Measurements from ENCODE around the gene LTO1.
A peak's percentile ranks its signal among the peaks of the same experiment; 100 is the strongest.

LTO1 gene

GRCh38 chr11:69705351-69705811 lies 30.2 kb upstream of the LTO1 start:
- TF ChIP-seq GATA3 (IDR thresholded peaks at IDR 0.05; ENCODE audit: low read depth, low read length) (no peak), GATA2 (IDR thresholded peaks at IDR 0.05; ENCODE audit: low read depth, low read length) (no peak)

GRCh38 chr11:69704508-69705253 lies 29.5 kb upstream of the LTO1 start:
- no peak for TF ChIP-seq GATA3 (IDR thresholded peaks at IDR 0.05; ENCODE audit: low read depth, low read length)
- no peak for TF ChIP-seq GATA2 (IDR thresholded peaks at IDR 0.05; ENCODE audit: low read depth, low read length)

- TF ChIP-seq GATA3 (IDR thresholded peaks at IDR 0.05; ENCODE audit: low read depth, low read length) (no peak), GATA2 (IDR thresholded peaks at IDR 0.05; ENCODE audit: low read depth, low read length) (no peak)
Measured at GRCh38 chr11:69703768-69704507, 28.8 kb upstream of the LTO1 start, which contains the start of gene FGF19. Gene FGF19 (minus strand): TSS chr11:69704022. CDS start chr11:69703876, 146 bp downstream.

- no peak for TF ChIP-seq GATA3 (IDR thresholded peaks at IDR 0.05; ENCODE audit: low read depth, low read length)
- TF ChIP-seq GATA2 (IDR thresholded peaks at IDR 0.05; ENCODE audit: low read depth, low read length): no peak
Measured at GRCh38 chr11:69703453-69703767, 28.3 kb upstream of the LTO1 start.

- TF ChIP-seq GATA3 (IDR thresholded peaks at IDR 0.05; ENCODE audit: low read depth, low read length): no peak
- no peak for TF ChIP-seq GATA2 (IDR thresholded peaks at IDR 0.05; ENCODE audit: low read depth, low read length)
Measured at GRCh38 chr11:69702769-69703452, 27.8 kb upstream of the LTO1 start.

GRCh38 chr11:69702239-69702691 lies 27.1 kb upstream of the LTO1 start:
- TF ChIP-seq GATA2 (IDR thresholded peaks at IDR 0.05; ENCODE audit: low read depth, low read length) (no peak), GATA3 (IDR thresholded peaks at IDR 0.05; ENCODE audit: low read depth, low read length) (no peak)

- TF ChIP-seq GATA3 (IDR thresholded peaks at IDR 0.05; ENCODE audit: low read depth, low read length) (no peak), GATA2 (IDR thresholded peaks at IDR 0.05; ENCODE audit: low read depth, low read length) (peak; percentile 77; the same call in 1 of the 2 replicates)
Measured at GRCh38 chr11:69700278-69701140, 25.4 kb upstream of the LTO1 start.

GRCh38 chr11:69699213-69699612 lies 24.1 kb upstream of the LTO1 start:
- TF ChIP-seq GATA2 (IDR thresholded peaks at IDR 0.05; ENCODE audit: low read depth, low read length) (no peak), GATA3 (IDR thresholded peaks at IDR 0.05; ENCODE audit: low read depth, low read length) (no peak)

GRCh38 chr11:69698362-69698761 lies 23.2 kb upstream of the LTO1 start:
- no peak for TF ChIP-seq GATA3 (IDR thresholded peaks at IDR 0.05; ENCODE audit: low read depth, low read length)
- no peak for TF ChIP-seq GATA2 (IDR thresholded peaks at IDR 0.05; ENCODE audit: low read depth, low read length)

GRCh38 chr11:69697861-69698260 lies 22.7 kb upstream of the LTO1 start:
- TF ChIP-seq GATA2 (IDR thresholded peaks at IDR 0.05; ENCODE audit: low read depth, low read length): no peak
- TF ChIP-seq GATA3 (IDR thresholded peaks at IDR 0.05; ENCODE audit: low read depth, low read length): no peak

GRCh38 chr11:69697469-69697843 lies 22.3 kb upstream of the LTO1 start:
- no peak for TF ChIP-seq GATA3 (IDR thresholded peaks at IDR 0.05; ENCODE audit: low read depth, low read length)
- TF ChIP-seq GATA2 (IDR thresholded peaks at IDR 0.05; ENCODE audit: low read depth, low read length): no peak

- TF ChIP-seq GATA2 (IDR thresholded peaks at IDR 0.05; ENCODE audit: low read depth, low read length): no peak
- no peak for TF ChIP-seq GATA3 (IDR thresholded peaks at IDR 0.05; ENCODE audit: low read depth, low read length)
Measured at GRCh38 chr11:69696749-69697468, 21.8 kb upstream of the LTO1 start.

GRCh38 chr11:69695581-69695980 lies 20.4 kb upstream of the LTO1 start:
- no peak for TF ChIP-seq GATA2 (IDR thresholded peaks at IDR 0.05; ENCODE audit: low read depth, low read length)
- no peak for TF ChIP-seq GATA3 (IDR thresholded peaks at IDR 0.05; ENCODE audit: low read depth, low read length)

All from SH-SY5Y (cell line).